HCT116 (cell line): ENCODE data around the gene ZPBP. TPM values are rescaled to one million over a fixed set of nuclear protein-coding genes. Genes with fewer than 3 reads are reported as not detected.

ENCODE experiments used
- ATAC-seq: fragments of 200-7000 bp; cut with Tn5 transposase; 2 replicates; pipeline ENCODE4 v1.9.1; 2020; ENCODE audit warnings: mild to moderate bottlenecking, moderate library complexity
- BruUV-seq: library from RNA; stranded (reverse); fragments of 400-500 nt; replicated peaks from 2 replicates; lab custom pipeline; 2021; lab: Mats Ljungman, UMichigan
- CTCF ChIA-PET: fragments of 300-600 bp; sonication (Branson Sonifier 250); formaldehyde crosslinking; loops from one replicate; lab custom pipeline; 2021; ENCODE audit warnings: antibody characterized with exemption; lab: Charles Lee
- POLR2A ChIA-PET: fragments of 300-600, 350-600 bp; sonication (Branson Sonifier 250); formaldehyde crosslinking; loops from one replicate; lab custom pipeline; 2021; ENCODE audit warnings: antibody characterized with exemption; lab: Charles Lee
- RAD21 ChIA-PET, 2 experiments: fragments of 300-600 bp; sonication (Branson Sonifier 250); formaldehyde crosslinking; loops; one replicate each; lab custom pipeline; 2023; ENCODE audit warnings: low total read pairs in 2 of 2; ENCODE audit not compliant: uncharacterized antibody in 2 of 2, unreplicated experiment in 2 of 2, low non-redundant PET in 1 of 2; lab: Charles Lee
- DNase-seq: peaks from one replicate; pipeline ENCODE4 v3.0.0-alpha.2; 2010; ENCODE audit warnings: low read depth, low spot score
- H2AFZ ChIP-seq: fragments of 200-600 bp; shearing (Covaris generic), sonication (generic); 2 replicates; pipeline ENCODE4 v1.6.1; 2017; ENCODE audit warnings: low read depth, mixed run types, mixed read lengths, antibody characterized with exemption, low read length; ENCODE audit not compliant: poor library complexity, severe bottlenecking
- H3K27ac ChIP-seq: 2 replicates; pipeline ENCODE4 v1.5.1; 2012; ENCODE audit warnings: low read depth, low read length
- H3K27me3 ChIP-seq: fragments of 200-600 bp; sonication (generic); 2 replicates; pipeline ENCODE4 v1.6.1; 2016; ENCODE audit warnings: mixed run types, low read length, mixed read lengths; ENCODE audit not compliant: insufficient read depth
- H3K36me3 ChIP-seq, 2 experiments: fragments of 200-500 bp in 1 of 2; fragments of 200-600 bp in 1 of 2; sonication (Bioruptor generic) in 1 of 2; sonication (generic) in 1 of 2; 2 replicates each; pipeline versions ENCODE4 v1.5.1 to v1.6.1; 2014 to 2016; ENCODE audit warnings: low read length in 2 of 2, inconsistent platforms in 1 of 2, mixed read lengths in 1 of 2, mixed run types in 1 of 2; ENCODE audit not compliant: insufficient read depth in 2 of 2, control insufficient read depth in 1 of 2
- H3K4me1 ChIP-seq, 2 experiments: fragments of 200-600 bp in 1 of 2; sonication (generic) in 1 of 2; 2 replicates each; pipeline versions ENCODE4 v1.5.1 to v1.6.1; 2012 to 2017; ENCODE audit warnings: low read length in 2 of 2, inconsistent platforms in 1 of 2, mild to moderate bottlenecking in 1 of 2, mixed read lengths in 1 of 2, mixed run types in 1 of 2, moderate library complexity in 1 of 2; ENCODE audit not compliant: insufficient read depth in 2 of 2, control insufficient read depth in 1 of 2
- H3K4me2 ChIP-seq: fragments of 200-600 bp; sonication (generic); 2 replicates; pipeline ENCODE4 v1.6.1; 2017; ENCODE audit warnings: mixed run types, low read length, mixed read lengths
- H3K4me3 ChIP-seq, 2 experiments: fragments of 200-600 bp in 1 of 2; sonication (generic) in 1 of 2; replicated peaks in 1 of 2; 2 replicates each; pipeline ENCODE4 v1.5.1; 2011 to 2016; ENCODE audit warnings: low read length in 2 of 2, control low read depth in 1 of 2, low read depth in 1 of 2, mild to moderate bottlenecking in 1 of 2, mixed read lengths in 1 of 2, mixed run types in 1 of 2
- H3K79me2 ChIP-seq: fragments of 200-600 bp; sonication (generic); 2 replicates; pipeline ENCODE4 v1.6.1; 2017; ENCODE audit warnings: mild to moderate bottlenecking, mixed run types, low read length, moderate library complexity, mixed read lengths; ENCODE audit not compliant: insufficient read depth
- H3K9ac ChIP-seq: fragments of 200-600 bp; sonication (generic); 2 replicates; pipeline ENCODE4 v1.6.1; 2016; ENCODE audit warnings: low read length, mixed read lengths
- H3K9me2 ChIP-seq: fragments of 200-600 bp; sonication (generic), shearing (Covaris generic); 2 replicates; pipeline ENCODE4 v1.6.1; 2017; ENCODE audit warnings: mixed run types, mild to moderate bottlenecking, moderate library complexity; ENCODE audit not compliant: insufficient read depth
- H3K9me3 ChIP-seq, 2 experiments: fragments of 200-500 bp in 1 of 2; fragments of 200-600 bp in 1 of 2; sonication (Bioruptor generic) in 1 of 2; sonication (generic) in 1 of 2; 2 replicates each; pipeline ENCODE4 v1.6.1; 2014 to 2017; ENCODE audit warnings: low read length in 2 of 2, mixed read lengths in 2 of 2, inconsistent platforms in 1 of 2, low read depth in 1 of 2, mild to moderate bottlenecking in 1 of 2, mixed run types in 1 of 2, moderate library complexity in 1 of 2; ENCODE audit not compliant: control insufficient read depth in 1 of 2, insufficient read depth in 1 of 2
- H4K20me1 ChIP-seq: fragments of 200-600 bp; sonication (generic), shearing (Covaris generic); 2 replicates; pipeline ENCODE4 v1.6.1; 2017; ENCODE audit warnings: mixed run types, mild to moderate bottlenecking, moderate library complexity; ENCODE audit not compliant: insufficient read depth
- CTCF ChIP-seq, 3 experiments: fragments of 200-600 bp in 1 of 3; sonication (generic) in 1 of 3; IDR thresholded peaks in 2 of 3; conservative IDR thresholded peaks in 1 of 3; 2 replicates each; pipeline ENCODE4 v1.5.1; 2012 to 2017; ENCODE audit warnings: low read depth in 2 of 3, low read length in 2 of 3, antibody characterized with exemption in 1 of 3, borderline replicate concordance in 1 of 3, control low read depth in 1 of 3, mild to moderate bottlenecking in 1 of 3, mixed read lengths in 1 of 3, mixed run types in 1 of 3, moderate library complexity in 1 of 3; ENCODE audit not compliant: insufficient read depth in 1 of 3
- POLR2A ChIP-seq: IDR thresholded peaks from 2 replicates; pipeline ENCODE4 v1.7.0; 2011; ENCODE audit warnings: borderline replicate concordance; ENCODE audit not compliant: insufficient read depth, insufficient read length; ENCODE audit errors: extremely low read depth
- RAD21 ChIP-seq: IDR thresholded peaks from 2 replicates; pipeline ENCODE4 v1.6.1; 2012; ENCODE audit warnings: low read depth, mild to moderate bottlenecking
- YY1 ChIP-seq: IDR thresholded peaks from 2 replicates; pipeline ENCODE4 v1.6.1; 2011; ENCODE audit warnings: low read length, low read depth, moderate library complexity, mild to moderate bottlenecking; ENCODE audit not compliant: insufficient replicate concordance; ENCODE audit errors: extremely low read depth
- intact Hi-C: fragments of 100-400 bp; cut with micrococcal nuclease; formaldehyde crosslinking; loops from 2 replicates; pipeline ENCODE4 v1.10.0; 2022
- total RNA-seq: library from RNA; stranded (reverse); gene quantifications from one replicate; pipeline ENCODE4 v1.2.1, GENCODE V29; 2021; ENCODE audit not compliant: unreplicated experiment

ZPBP gene
- total RNA-seq, 1 experiment from 2014 or later = not detected

- no peak for DNase-seq
- CTCF ChIA-PET = interaction anchor here (1.1 to 2.2 kb wide), 3 partner anchors 10 to 298 kb away, joined by 3 to 9 read pairs (median 7); partner anchors contain the start of gene ZPBP
Measured at GRCh38 chr7:50119815-50120637, 27.0 kb upstream of the ZPBP start.

More at GRCh38 chr7:50119815-50120637, 27.0 kb upstream of the ZPBP start:
- no peak overlapping the region for H3K9ac ChIP-seq
- no peaks in the 10 kb centered on the region for H3K9me3 ChIP-seq
- no peaks in the 10 kb centered on the region for H3K9me2 ChIP-seq
- no peaks in the 10 kb centered on the region for H3K79me2 ChIP-seq
- no peak for TF ChIP-seq YY1
- TF ChIP-seq RAD21 = peak; percentile 65
- TF ChIP-seq CTCF (IDR thresholded peaks at IDR 0.05 in 2 of 3, conservative IDR thresholded peaks at IDR 0.05 in 1 of 3; ENCODE audit: borderline replicate concordance in 1 of 3, insufficient read depth in 1 of 3, low read depth in 2 of 3, low read length in 2 of 3) = peak; percentile 46 to 77 (median 73); a peak in 5 of 6 replicates
- peak; percentile 84 for TF ChIP-seq POLR2A
- ChIA-PET POLR2A (no interaction called here), RAD21 (no interaction called here)
- peak; percentile 97 for ATAC-seq
- intact Hi-C loops = loop anchor here (1.0 to 5.0 kb wide), 2 partner anchors 246 to 297 kb away; no protein-coding TSS in a partner anchor
- H4K20me1 ChIP-seq = no peaks in the 10 kb centered on the region
- H3K27ac ChIP-seq = no peak overlapping the region
- H3K4me2 ChIP-seq = no peak overlapping the region
- BruUV-seq = no TSS peak
- no peak overlapping the region for H3K4me3 ChIP-seq
- H3K36me3 ChIP-seq = no peaks in the 10 kb centered on the region
- H3K27me3 ChIP-seq = peaks cover 5% of the 10 kb centered on the region; the same call in 1 of the 2 replicates
- no peaks in the 10 kb centered on the region for H3K4me1 ChIP-seq
- no peak overlapping the region for H2AFZ ChIP-seq
